ENCODE results near the gene VDAC1. TPM values are rescaled to one million over a fixed set of nuclear protein-coding genes. Genes with fewer than 3 reads are reported as not detected.

Gene VDAC1
- total RNA-seq, 1 experiment from 2014 or later, result 395 TPM

- DNase-seq (ENCODE audit: low read depth, low spot score), result no peak
- Histone ChIP-seq H3K36me3 (ENCODE audit: control insufficient read depth, insufficient read depth, low read length) (no peaks in the 10 kb centered on the region), H3K27me3 (ENCODE audit: control insufficient read depth, insufficient read depth, low read length) (peaks cover 4% of the 10 kb centered on the region; the same call in 1 of the 2 replicates), H3K4me3 (ENCODE audit: low read depth in 2 of 2, low read length in 2 of 2) (no peak overlapping the region), H3K4me1 (ENCODE audit: control insufficient read depth, insufficient read depth, low read length) (no peaks in the 10 kb centered on the region; the same call in 1 of the 2 replicates), H3K9me3 (ENCODE audit: control insufficient read depth, insufficient read depth, low read depth, low read length) (no peaks in the 10 kb centered on the region), H3K27ac (ENCODE audit: low read length) (no peak overlapping the region)
- ChIA-PET POLR2A (no interaction called here), CTCF (no interaction called here)
- intact Hi-C loops (cut with micrococcal nuclease; ENCODE audit: unreplicated experiment), result no loop called here
- TF ChIP-seq, protein P1, sequence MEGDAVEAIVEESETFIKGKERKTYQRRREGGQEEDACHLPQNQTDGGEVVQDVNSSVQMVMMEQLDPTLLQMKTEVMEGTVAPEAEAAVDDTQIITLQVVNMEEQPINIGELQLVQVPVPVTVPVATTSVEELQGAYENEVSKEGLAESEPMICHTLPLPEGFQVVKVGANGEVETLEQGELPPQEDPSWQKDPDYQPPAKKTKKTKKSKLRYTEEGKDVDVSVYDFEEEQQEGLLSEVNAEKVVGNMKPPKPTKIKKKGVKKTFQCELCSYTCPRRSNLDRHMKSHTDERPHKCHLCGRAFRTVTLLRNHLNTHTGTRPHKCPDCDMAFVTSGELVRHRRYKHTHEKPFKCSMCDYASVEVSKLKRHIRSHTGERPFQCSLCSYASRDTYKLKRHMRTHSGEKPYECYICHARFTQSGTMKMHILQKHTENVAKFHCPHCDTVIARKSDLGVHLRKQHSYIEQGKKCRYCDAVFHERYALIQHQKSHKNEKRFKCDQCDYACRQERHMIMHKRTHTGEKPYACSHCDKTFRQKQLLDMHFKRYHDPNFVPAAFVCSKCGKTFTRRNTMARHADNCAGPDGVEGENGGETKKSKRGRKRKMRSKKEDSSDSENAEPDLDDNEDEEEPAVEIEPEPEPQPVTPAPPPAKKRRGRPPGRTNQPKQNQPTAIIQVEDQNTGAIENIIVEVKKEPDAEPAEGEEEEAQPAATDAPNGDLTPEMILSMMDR (IDR thresholded peaks at IDR 0.05), result no peak
- TF ChIP-seq SIN3A (IDR thresholded peaks at IDR 0.05; ENCODE audit: borderline replicate concordance, insufficient read depth, low read depth, low read length) (no peak), TCF7L2 (IDR thresholded peaks at IDR 0.05; ENCODE audit: low read depth, low read length) (no peak), POLR2AphosphoS5 (IDR thresholded peaks at IDR 0.05; ENCODE audit: low read depth, low read length) (no peak), REST (IDR thresholded peaks at IDR 0.05; ENCODE audit: insufficient read depth in 1 of 2, low read depth in 2 of 2, low read length in 1 of 2) (no peak)
- BruUV-seq (replicated peaks), result no TSS peak
- in situ Hi-C loops (cut with HindIII; ENCODE audit: low pct_unique_long_range_greater_than_20kb, low sequenced_read_pairs), result no loop called here
- no peak for ATAC-seq
Measured at GRCh38 chr5:133921979-133922378, 82.8 kb downstream of the VDAC1 start.

Other genes starting within 250 kb of the VDAC1 start
- 63.2 TPM for gene C5orf15, start 36.4 kb downstream of the VDAC1 start, total RNA-seq (2021; ENCODE audit: unreplicated experiment)
- 24.0 TPM for gene TCF7, start 109.7 kb upstream of the VDAC1 start, total RNA-seq (2021; ENCODE audit: unreplicated experiment)
- gene SKP1, start 172.0 kb upstream of the VDAC1 start, total RNA-seq (2021; ENCODE audit: unreplicated experiment), result 301 TPM
- gene PPP2CA, start 221.1 kb upstream of the VDAC1 start, total RNA-seq (2021; ENCODE audit: unreplicated experiment), result 184 TPM